ENCODE data around the gene ICOS.
"Not testable (repeated sequence)": the region's sequence is repeated elsewhere in the genome, so short reads cannot be mapped to it uniquely, and the experiment has no call there.

ICOS gene

GRCh38 chr2:203965190-203965589 lies 28.6 kb downstream of the ICOS start:
- H3K27ac ChIP-seq (ENCODE audit: low read depth, low read length); H3K9me3 ChIP-seq (ENCODE audit: control insufficient read depth in 1 of 2, low read length in 2 of 2); H3K36me3 ChIP-seq (ENCODE audit: control insufficient read depth in 1 of 2, insufficient read depth in 2 of 2, low read length in 2 of 2); H3K9ac ChIP-seq (ENCODE audit: low read depth in 1 of 2, low read length in 2 of 2); H3K27me3 ChIP-seq (ENCODE audit: control insufficient read depth in 1 of 2, insufficient read depth in 2 of 2, low read length in 2 of 2); H3K4me3 ChIP-seq (ENCODE audit: low read depth in 1 of 2, low read length in 2 of 2); H3K4me1 ChIP-seq (ENCODE audit: control insufficient read depth in 1 of 2, insufficient read depth in 2 of 2, low read length in 2 of 2): not testable (repeated sequence)

DNA sequence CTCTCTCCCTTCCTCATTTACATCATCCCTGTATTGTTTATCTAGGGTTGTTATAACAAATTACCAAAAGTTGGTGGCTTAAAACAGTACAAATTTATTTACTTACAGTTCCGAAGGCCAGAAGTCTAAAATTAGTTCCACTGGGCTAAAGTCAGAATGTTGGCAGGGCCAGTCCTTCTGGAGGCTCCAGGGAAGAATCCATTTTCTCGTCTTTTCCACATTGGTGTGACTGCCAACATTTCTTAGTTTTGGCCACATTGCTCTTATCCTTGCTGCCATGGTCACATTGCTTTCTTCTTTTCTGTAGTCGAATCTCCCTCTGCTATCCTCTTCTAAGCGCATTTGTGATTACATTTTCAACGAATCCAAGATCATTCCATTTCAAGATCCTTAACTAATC lies 34.7 kb downstream of the ICOS start:
- H3K36me3 ChIP-seq (ENCODE audit: control insufficient read depth in 1 of 2, insufficient read depth in 2 of 2, low read length in 2 of 2), result no peaks in the 10 kb centered on the region
- no peak overlapping the region for H3K27ac ChIP-seq (ENCODE audit: low read depth, low read length)
- no peaks in the 10 kb centered on the region for H3K27me3 ChIP-seq (ENCODE audit: control insufficient read depth in 1 of 2, insufficient read depth in 2 of 2, low read length in 2 of 2)
- no peaks in the 10 kb centered on the region for H3K4me1 ChIP-seq (ENCODE audit: control insufficient read depth in 1 of 2, insufficient read depth in 2 of 2, low read length in 2 of 2)
- H3K4me3 ChIP-seq (ENCODE audit: low read depth in 1 of 2, low read length in 2 of 2), result no peak overlapping the region
- no peaks in the 10 kb centered on the region for H3K9me3 ChIP-seq (ENCODE audit: control insufficient read depth in 1 of 2, low read length in 2 of 2)
- H3K9ac ChIP-seq (ENCODE audit: low read depth in 1 of 2, low read length in 2 of 2), result no peak overlapping the region

GRCh38 chr2:203972066-203972465 lies 35.5 kb downstream of the ICOS start:
- Histone ChIP-seq H3K27ac (ENCODE audit: low read depth, low read length) (no peak overlapping the region), H3K9me3 (ENCODE audit: control insufficient read depth in 1 of 2, low read length in 2 of 2) (no peaks in the 10 kb centered on the region), H3K4me3 (ENCODE audit: low read depth in 1 of 2, low read length in 2 of 2) (no peak overlapping the region), H3K4me1 (ENCODE audit: control insufficient read depth in 1 of 2, insufficient read depth in 2 of 2, low read length in 2 of 2) (no peaks in the 10 kb centered on the region), H3K9ac (ENCODE audit: low read depth in 1 of 2, low read length in 2 of 2) (no peak overlapping the region), H3K27me3 (ENCODE audit: control insufficient read depth in 1 of 2, insufficient read depth in 2 of 2, low read length in 2 of 2) (no peaks in the 10 kb centered on the region), H3K36me3 (ENCODE audit: control insufficient read depth in 1 of 2, insufficient read depth in 2 of 2, low read length in 2 of 2) (no peaks in the 10 kb centered on the region)

GRCh38 chr2:203973000-203973399 lies 36.4 kb downstream of the ICOS start:
- Histone ChIP-seq H3K27me3 (ENCODE audit: control insufficient read depth in 1 of 2, insufficient read depth in 2 of 2, low read length in 2 of 2) (no peaks in the 10 kb centered on the region), H3K36me3 (ENCODE audit: control insufficient read depth in 1 of 2, insufficient read depth in 2 of 2, low read length in 2 of 2) (no peaks in the 10 kb centered on the region), H3K4me1 (ENCODE audit: control insufficient read depth in 1 of 2, insufficient read depth in 2 of 2, low read length in 2 of 2) (no peaks in the 10 kb centered on the region), H3K27ac (ENCODE audit: low read depth, low read length) (no peak overlapping the region), H3K9ac (ENCODE audit: low read depth in 1 of 2, low read length in 2 of 2) (no peak overlapping the region), H3K9me3 (ENCODE audit: control insufficient read depth in 1 of 2, low read length in 2 of 2) (no peaks in the 10 kb centered on the region), H3K4me3 (ENCODE audit: low read depth in 1 of 2, low read length in 2 of 2) (no peak overlapping the region)

GRCh38 chr2:203973676-203974075 lies 37.1 kb downstream of the ICOS start:
- H3K4me1 ChIP-seq (ENCODE audit: control insufficient read depth in 1 of 2, insufficient read depth in 2 of 2, low read length in 2 of 2), result no peaks in the 10 kb centered on the region
- no peaks in the 10 kb centered on the region for H3K27me3 ChIP-seq (ENCODE audit: control insufficient read depth in 1 of 2, insufficient read depth in 2 of 2, low read length in 2 of 2)
- no peaks in the 10 kb centered on the region for H3K36me3 ChIP-seq (ENCODE audit: control insufficient read depth in 1 of 2, insufficient read depth in 2 of 2, low read length in 2 of 2)
- H3K4me3 ChIP-seq (ENCODE audit: low read depth in 1 of 2, low read length in 2 of 2), result no peak overlapping the region
- no peak overlapping the region for H3K27ac ChIP-seq (ENCODE audit: low read depth, low read length)
- H3K9me3 ChIP-seq (ENCODE audit: control insufficient read depth in 1 of 2, low read length in 2 of 2), result no peaks in the 10 kb centered on the region
- H3K9ac ChIP-seq (ENCODE audit: low read depth in 1 of 2, low read length in 2 of 2), result no peak overlapping the region

DNA sequence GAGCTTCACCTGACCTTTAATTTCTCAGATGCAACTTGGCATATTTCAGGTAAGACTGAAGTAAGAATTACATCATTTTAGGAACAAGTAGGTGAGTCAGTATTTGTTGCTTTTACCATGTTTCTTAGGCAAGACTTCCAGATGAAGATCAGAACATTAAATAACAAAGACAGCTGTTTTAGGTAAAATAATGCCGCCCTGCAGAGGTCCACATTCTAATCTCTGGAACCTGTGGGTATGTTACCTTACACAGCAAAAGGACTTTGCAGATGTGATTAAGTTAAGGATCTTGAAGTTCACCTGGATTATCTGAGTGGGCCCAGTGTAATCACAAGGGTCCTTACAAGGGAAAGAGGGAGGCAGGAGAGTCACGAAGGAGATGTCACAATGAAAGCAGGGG lies 39.3 kb downstream of the ICOS start:
- Histone ChIP-seq H3K4me1 (ENCODE audit: control insufficient read depth in 1 of 2, insufficient read depth in 2 of 2, low read length in 2 of 2) (no peaks in the 10 kb centered on the region), H3K9me3 (ENCODE audit: control insufficient read depth in 1 of 2, low read length in 2 of 2) (no peaks in the 10 kb centered on the region), H3K4me3 (ENCODE audit: low read depth in 1 of 2, low read length in 2 of 2) (no peak overlapping the region), H3K36me3 (ENCODE audit: control insufficient read depth in 1 of 2, insufficient read depth in 2 of 2, low read length in 2 of 2) (no peaks in the 10 kb centered on the region), H3K9ac (ENCODE audit: low read depth in 1 of 2, low read length in 2 of 2) (no peak overlapping the region), H3K27ac (ENCODE audit: low read depth, low read length) (no peak overlapping the region), H3K27me3 (ENCODE audit: control insufficient read depth in 1 of 2, insufficient read depth in 2 of 2, low read length in 2 of 2) (no peaks in the 10 kb centered on the region)

DNA sequence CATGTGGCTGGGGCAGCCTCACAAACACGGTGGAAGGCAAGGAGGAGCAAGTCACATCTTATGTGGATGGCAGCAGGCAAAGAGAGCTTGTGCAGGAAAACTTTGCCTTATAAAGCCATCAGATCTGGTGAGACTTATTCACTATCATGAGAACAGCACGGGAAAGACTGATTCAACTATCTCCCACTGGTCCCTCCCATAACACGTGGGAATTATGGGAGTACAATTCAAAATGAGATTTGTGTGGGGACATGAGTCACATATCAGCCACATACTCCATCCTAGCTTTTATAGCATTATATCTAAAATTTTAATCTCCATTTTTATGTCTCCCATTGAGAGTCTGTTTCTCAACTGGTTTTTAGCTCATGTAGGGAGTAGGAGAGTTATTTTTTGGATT lies 45.7 kb downstream of the ICOS start:
- Histone ChIP-seq H3K4me1 (ENCODE audit: control insufficient read depth in 1 of 2, insufficient read depth in 2 of 2, low read length in 2 of 2) (no peaks in the 10 kb centered on the region), H3K36me3 (ENCODE audit: control insufficient read depth in 1 of 2, insufficient read depth in 2 of 2, low read length in 2 of 2) (no peaks in the 10 kb centered on the region), H3K27me3 (ENCODE audit: control insufficient read depth in 1 of 2, insufficient read depth in 2 of 2, low read length in 2 of 2) (no peaks in the 10 kb centered on the region), H3K9me3 (ENCODE audit: control insufficient read depth in 1 of 2, low read length in 2 of 2) (no peaks in the 10 kb centered on the region), H3K4me3 (ENCODE audit: low read depth in 1 of 2, low read length in 2 of 2) (no peak overlapping the region), H3K9ac (ENCODE audit: low read depth in 1 of 2, low read length in 2 of 2) (no peak overlapping the region), H3K27ac (ENCODE audit: low read depth, low read length) (no peak overlapping the region)

DNA sequence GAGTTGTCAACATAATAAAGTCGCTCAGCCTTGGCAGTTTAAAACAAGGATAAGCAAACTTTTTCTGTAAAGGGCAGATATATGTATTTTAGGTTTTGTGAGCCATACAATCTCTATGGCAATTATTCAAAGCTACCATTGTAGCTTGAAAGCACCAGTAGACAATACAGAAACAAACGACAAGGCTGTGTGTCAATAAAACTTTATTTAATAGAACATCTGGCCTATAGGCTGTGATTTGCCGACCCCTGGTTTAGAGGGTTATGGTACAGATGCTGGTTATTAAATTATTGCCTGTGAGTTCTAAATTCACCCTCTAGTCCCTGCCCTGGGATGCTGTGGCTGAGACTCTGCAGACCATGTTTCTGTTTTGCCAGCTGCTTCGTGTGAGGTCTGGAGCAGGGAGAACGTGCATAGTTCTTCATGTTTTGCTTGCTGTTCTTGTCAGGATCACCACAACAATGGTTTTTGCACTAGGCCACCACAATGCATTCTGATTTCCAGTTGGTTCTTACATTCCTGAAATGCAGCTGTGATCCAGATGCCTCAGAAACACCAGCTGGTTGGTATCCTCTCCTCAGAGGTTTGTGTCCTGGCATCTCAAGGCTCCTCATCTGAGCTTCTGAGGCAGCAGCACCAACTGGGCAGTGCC lies 46.6 kb downstream of the ICOS start:
- Histone ChIP-seq H3K4me1 (ENCODE audit: control insufficient read depth in 1 of 2, insufficient read depth in 2 of 2, low read length in 2 of 2) (no peaks in the 10 kb centered on the region), H3K4me3 (ENCODE audit: low read depth in 1 of 2, low read length in 2 of 2) (no peak overlapping the region), H3K27ac (ENCODE audit: low read depth, low read length) (no peak overlapping the region), H3K36me3 (ENCODE audit: control insufficient read depth in 1 of 2, insufficient read depth in 2 of 2, low read length in 2 of 2) (no peaks in the 10 kb centered on the region), H3K9ac (ENCODE audit: low read depth in 1 of 2, low read length in 2 of 2) (no peak overlapping the region), H3K27me3 (ENCODE audit: control insufficient read depth in 1 of 2, insufficient read depth in 2 of 2, low read length in 2 of 2) (no peaks in the 10 kb centered on the region), H3K9me3 (ENCODE audit: control insufficient read depth in 1 of 2, low read length in 2 of 2) (no peaks in the 10 kb centered on the region)

DNA sequence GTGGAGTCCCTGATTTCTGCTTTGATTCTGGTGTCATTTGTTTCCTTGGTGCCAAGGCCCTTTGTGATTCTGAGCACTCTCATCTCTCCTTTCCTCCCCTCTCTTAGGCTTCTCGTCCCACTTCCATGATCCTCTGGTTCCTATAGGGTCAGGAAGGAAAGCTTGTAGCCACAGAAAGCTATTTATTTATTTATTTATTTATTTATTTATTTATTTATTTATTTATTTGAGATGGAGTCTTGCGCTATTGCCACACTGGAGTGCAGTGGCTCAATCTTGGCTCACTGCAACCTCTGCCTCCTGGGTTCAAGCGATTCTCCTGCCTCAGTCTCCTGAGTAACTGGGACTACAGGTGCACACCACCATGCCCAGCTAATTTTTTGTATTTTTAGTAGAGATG lies 49.4 kb downstream of the ICOS start:
- not testable (repeated sequence) for H3K4me3 ChIP-seq (ENCODE audit: low read depth in 1 of 2, low read length in 2 of 2); H3K4me1 ChIP-seq (ENCODE audit: control insufficient read depth in 1 of 2, insufficient read depth in 2 of 2, low read length in 2 of 2); H3K27me3 ChIP-seq (ENCODE audit: control insufficient read depth in 1 of 2, insufficient read depth in 2 of 2, low read length in 2 of 2); H3K27ac ChIP-seq (ENCODE audit: low read depth, low read length); H3K36me3 ChIP-seq (ENCODE audit: control insufficient read depth in 1 of 2, insufficient read depth in 2 of 2, low read length in 2 of 2); H3K9ac ChIP-seq (ENCODE audit: low read depth in 1 of 2, low read length in 2 of 2); H3K9me3 ChIP-seq (ENCODE audit: control insufficient read depth in 1 of 2, low read length in 2 of 2)

GRCh38 chr2:203987959-203988358 lies 51.4 kb downstream of the ICOS start:
- no peaks in the 10 kb centered on the region for H3K4me1 ChIP-seq (ENCODE audit: control insufficient read depth in 1 of 2, insufficient read depth in 2 of 2, low read length in 2 of 2)
- no peak overlapping the region for H3K4me3 ChIP-seq (ENCODE audit: low read depth in 1 of 2, low read length in 2 of 2)
- H3K27ac ChIP-seq (ENCODE audit: low read depth, low read length), result no peak overlapping the region
- H3K27me3 ChIP-seq (ENCODE audit: control insufficient read depth in 1 of 2, insufficient read depth in 2 of 2, low read length in 2 of 2), result no peaks in the 10 kb centered on the region
- H3K36me3 ChIP-seq (ENCODE audit: control insufficient read depth in 1 of 2, insufficient read depth in 2 of 2, low read length in 2 of 2), result no peaks in the 10 kb centered on the region
- H3K9ac ChIP-seq (ENCODE audit: low read depth in 1 of 2, low read length in 2 of 2), result no peak overlapping the region
- H3K9me3 ChIP-seq (ENCODE audit: control insufficient read depth in 1 of 2, low read length in 2 of 2), result no peaks in the 10 kb centered on the region
